ENCODE results near the gene NOTCH2. TPM values are rescaled to one million over a fixed set of nuclear protein-coding genes. Genes with fewer than 3 reads are reported as not detected.

The NOTCH2 gene
- total RNA-seq, 1 experiment from 2014 or later = 4.7 TPM

- Histone ChIP-seq H3K4me3 (ENCODE audit: low read length) (no peak overlapping the region), H3K4me2 (ENCODE audit: low read depth, low read length, poor library complexity, severe bottlenecking) (no peak overlapping the region), H4K20me1 (ENCODE audit: insufficient read depth, low read depth, low read length) (no peaks in the 10 kb centered on the region), H3K4me1 (ENCODE audit: low read length) (no peaks in the 10 kb centered on the region), H3K36me3 (ENCODE audit: insufficient read depth, low read length) (no peaks in the 10 kb centered on the region), H3K27ac (ENCODE audit: low read length) (no peak overlapping the region), H3K9me3 (ENCODE audit: low read length) (no peaks in the 10 kb centered on the region), H2AFZ (ENCODE audit: low read length) (no peak overlapping the region), H3K27me3 (ENCODE audit: low read length) (no peaks in the 10 kb centered on the region), H3K9ac (ENCODE audit: low read length) (no peak overlapping the region), H3K9me2 (replicated peaks; ENCODE audit: insufficient read depth, low read length) (no peaks in the 10 kb centered on the region), H3K79me2 (ENCODE audit: low read length) (no peaks in the 10 kb centered on the region)
- peak; percentile 10 for DNase-seq
Measured at GRCh38 chr1:119975006-119975405, 94.5 kb downstream of the NOTCH2 start.

- H3K36me3 ChIP-seq (ENCODE audit: insufficient read depth, low read length) = no peaks in the 10 kb centered on the region
- H3K27me3 ChIP-seq (ENCODE audit: low read length) = no peaks in the 10 kb centered on the region
- H3K9me3 ChIP-seq (ENCODE audit: low read length) = no peaks in the 10 kb centered on the region
- H2AFZ ChIP-seq (ENCODE audit: low read length) = no peak overlapping the region
- H3K4me3 ChIP-seq (ENCODE audit: low read length) = no peak overlapping the region
- H3K9ac ChIP-seq (ENCODE audit: low read length) = no peak overlapping the region
- H3K9me2 ChIP-seq (replicated peaks; ENCODE audit: insufficient read depth, low read length) = no peaks in the 10 kb centered on the region
- H3K79me2 ChIP-seq (ENCODE audit: low read length) = no peaks in the 10 kb centered on the region
- no peak overlapping the region for H3K4me2 ChIP-seq (ENCODE audit: low read depth, low read length, poor library complexity, severe bottlenecking)
- no peaks in the 10 kb centered on the region for H4K20me1 ChIP-seq (ENCODE audit: insufficient read depth, low read depth, low read length)
- H3K4me1 ChIP-seq (ENCODE audit: low read length) = no peaks in the 10 kb centered on the region
- H3K27ac ChIP-seq (ENCODE audit: low read length) = no peak overlapping the region
- DNase-seq = no peak
Measured at GRCh38 chr1:119974013-119974412, 95.4 kb downstream of the NOTCH2 start.

GRCh38 chr1:119971710-119972570 is 97.5 kb downstream of the NOTCH2 start:
- H3K27me3 ChIP-seq (ENCODE audit: low read length) = no peaks in the 10 kb centered on the region
- H3K4me2 ChIP-seq (ENCODE audit: low read depth, low read length, poor library complexity, severe bottlenecking) = no peak overlapping the region
- H3K9me3 ChIP-seq (ENCODE audit: low read length) = no peaks in the 10 kb centered on the region
- no peak overlapping the region for H3K4me3 ChIP-seq (ENCODE audit: low read length)
- no peak overlapping the region for H3K9ac ChIP-seq (ENCODE audit: low read length)
- H3K9me2 ChIP-seq (replicated peaks; ENCODE audit: insufficient read depth, low read length) = no peaks in the 10 kb centered on the region
- H3K4me1 ChIP-seq (ENCODE audit: low read length) = no peaks in the 10 kb centered on the region
- H3K27ac ChIP-seq (ENCODE audit: low read length) = no peak overlapping the region
- no peak for DNase-seq
- no peak overlapping the region for H2AFZ ChIP-seq (ENCODE audit: low read length)
- no peaks in the 10 kb centered on the region for H3K36me3 ChIP-seq (ENCODE audit: insufficient read depth, low read length)
- H3K79me2 ChIP-seq (ENCODE audit: low read length) = no peaks in the 10 kb centered on the region
- H4K20me1 ChIP-seq (ENCODE audit: insufficient read depth, low read depth, low read length) = no peaks in the 10 kb centered on the region

GRCh38 chr1:119968601-119969000 is 100.9 kb downstream of the NOTCH2 start:
- no peaks in the 10 kb centered on the region for H3K36me3 ChIP-seq (ENCODE audit: insufficient read depth, low read length)
- peak; percentile 20 for DNase-seq
- H2AFZ ChIP-seq (ENCODE audit: low read length) = no peak overlapping the region
- no peaks in the 10 kb centered on the region for H3K79me2 ChIP-seq (ENCODE audit: low read length)
- H3K27me3 ChIP-seq (ENCODE audit: low read length) = no peaks in the 10 kb centered on the region
- H3K9ac ChIP-seq (ENCODE audit: low read length) = no peak overlapping the region
- no peaks in the 10 kb centered on the region for H3K9me3 ChIP-seq (ENCODE audit: low read length)
- H3K4me2 ChIP-seq (ENCODE audit: low read depth, low read length, poor library complexity, severe bottlenecking) = no peak overlapping the region
- H3K4me3 ChIP-seq (ENCODE audit: low read length) = no peak overlapping the region
- H3K4me1 ChIP-seq (ENCODE audit: low read length) = no peaks in the 10 kb centered on the region
- no peak overlapping the region for H3K27ac ChIP-seq (ENCODE audit: low read length)
- no peaks in the 10 kb centered on the region for H3K9me2 ChIP-seq (replicated peaks; ENCODE audit: insufficient read depth, low read length)
- no peaks in the 10 kb centered on the region for H4K20me1 ChIP-seq (ENCODE audit: insufficient read depth, low read depth, low read length)

GRCh38 chr1:119968068-119968492 is 101.4 kb downstream of the NOTCH2 start:
- peak; percentile 89 for DNase-seq
- no peak overlapping the region for H3K4me2 ChIP-seq (ENCODE audit: low read depth, low read length, poor library complexity, severe bottlenecking)
- no peak overlapping the region for H3K27ac ChIP-seq (ENCODE audit: low read length)
- no peaks in the 10 kb centered on the region for H3K79me2 ChIP-seq (ENCODE audit: low read length)
- no peaks in the 10 kb centered on the region for H3K36me3 ChIP-seq (ENCODE audit: insufficient read depth, low read length)
- no peaks in the 10 kb centered on the region for H3K9me3 ChIP-seq (ENCODE audit: low read length)
- no peaks in the 10 kb centered on the region for H3K27me3 ChIP-seq (ENCODE audit: low read length)
- H3K4me3 ChIP-seq (ENCODE audit: low read length) = no peak overlapping the region
- H3K9ac ChIP-seq (ENCODE audit: low read length) = no peak overlapping the region
- no peak overlapping the region for H2AFZ ChIP-seq (ENCODE audit: low read length)
- no peaks in the 10 kb centered on the region for H4K20me1 ChIP-seq (ENCODE audit: insufficient read depth, low read depth, low read length)
- no peaks in the 10 kb centered on the region for H3K9me2 ChIP-seq (replicated peaks; ENCODE audit: insufficient read depth, low read length)
- no peaks in the 10 kb centered on the region for H3K4me1 ChIP-seq (ENCODE audit: low read length)

GRCh38 chr1:119966681-119967080 is 102.8 kb downstream of the NOTCH2 start:
- Histone ChIP-seq H4K20me1 (ENCODE audit: insufficient read depth, low read depth, low read length) (no peaks in the 10 kb centered on the region), H3K9ac (ENCODE audit: low read length) (no peak overlapping the region), H3K4me1 (ENCODE audit: low read length) (no peaks in the 10 kb centered on the region), H3K9me2 (replicated peaks; ENCODE audit: insufficient read depth, low read length) (no peaks in the 10 kb centered on the region), H3K4me2 (ENCODE audit: low read depth, low read length, poor library complexity, severe bottlenecking) (no peak overlapping the region), H3K27ac (ENCODE audit: low read length) (no peak overlapping the region), H3K9me3 (ENCODE audit: low read length) (no peaks in the 10 kb centered on the region), H2AFZ (ENCODE audit: low read length) (no peak overlapping the region), H3K36me3 (ENCODE audit: insufficient read depth, low read length) (no peaks in the 10 kb centered on the region), H3K27me3 (ENCODE audit: low read length) (no peaks in the 10 kb centered on the region), H3K4me3 (ENCODE audit: low read length) (no peak overlapping the region), H3K79me2 (ENCODE audit: low read length) (no peaks in the 10 kb centered on the region)
- DNase-seq = peak; percentile 23

GRCh38 chr1:119966020-119966419 is 103.4 kb downstream of the NOTCH2 start:
- no peaks in the 10 kb centered on the region for H3K9me2 ChIP-seq (replicated peaks; ENCODE audit: insufficient read depth, low read length)
- H3K27ac ChIP-seq (ENCODE audit: low read length) = no peak overlapping the region
- no peak overlapping the region for H3K9ac ChIP-seq (ENCODE audit: low read length)
- no peaks in the 10 kb centered on the region for H3K9me3 ChIP-seq (ENCODE audit: low read length)
- H3K4me1 ChIP-seq (ENCODE audit: low read length) = no peaks in the 10 kb centered on the region
- no peak overlapping the region for H3K4me2 ChIP-seq (ENCODE audit: low read depth, low read length, poor library complexity, severe bottlenecking)
- peak; percentile 4 for DNase-seq
- no peaks in the 10 kb centered on the region for H3K27me3 ChIP-seq (ENCODE audit: low read length)
- no peaks in the 10 kb centered on the region for H3K79me2 ChIP-seq (ENCODE audit: low read length)
- H3K36me3 ChIP-seq (ENCODE audit: insufficient read depth, low read length) = no peaks in the 10 kb centered on the region
- no peaks in the 10 kb centered on the region for H4K20me1 ChIP-seq (ENCODE audit: insufficient read depth, low read depth, low read length)
- no peak overlapping the region for H2AFZ ChIP-seq (ENCODE audit: low read length)
- H3K4me3 ChIP-seq (ENCODE audit: low read length) = no peak overlapping the region

- Histone ChIP-seq H3K9me2 (replicated peaks; ENCODE audit: insufficient read depth, low read length) (no peaks in the 10 kb centered on the region), H3K9me3 (ENCODE audit: low read length) (no peaks in the 10 kb centered on the region), H4K20me1 (ENCODE audit: insufficient read depth, low read depth, low read length) (no peaks in the 10 kb centered on the region), H3K9ac (ENCODE audit: low read length) (no peak overlapping the region), H3K4me3 (ENCODE audit: low read length) (no peak overlapping the region), H3K4me1 (ENCODE audit: low read length) (no peaks in the 10 kb centered on the region), H3K36me3 (ENCODE audit: insufficient read depth, low read length) (no peaks in the 10 kb centered on the region), H3K79me2 (ENCODE audit: low read length) (no peaks in the 10 kb centered on the region), H3K27me3 (ENCODE audit: low read length) (no peaks in the 10 kb centered on the region), H2AFZ (ENCODE audit: low read length) (no peak overlapping the region), H3K4me2 (ENCODE audit: low read depth, low read length, poor library complexity, severe bottlenecking) (no peak overlapping the region), H3K27ac (ENCODE audit: low read length) (no peak overlapping the region)
- peak; percentile 6 for DNase-seq
Measured at GRCh38 chr1:119964673-119965363, 104.6 kb downstream of the NOTCH2 start.
